ENCODE results near the gene ZNF860.

The ZNF860 gene

GRCh38 chr3:31977736-31978135 lies 3.8 kb upstream of the ZNF860 start:
- no peak for TF ChIP-seq CTCF (IDR thresholded peaks at IDR 0.05; ENCODE audit: insufficient read depth, low read depth, low read length, missing control alignments)
- no peak overlapping the region for H3K4me3 ChIP-seq (ENCODE audit: low read length)
- no peak for DNase-seq (ENCODE audit: low read depth)

- no peak for TF ChIP-seq CTCF (IDR thresholded peaks at IDR 0.05; ENCODE audit: insufficient read depth, low read depth, low read length, missing control alignments)
- no peak overlapping the region for H3K4me3 ChIP-seq (ENCODE audit: low read length)
- DNase-seq (ENCODE audit: low read depth) = peak; percentile 74
Observed at GRCh38 chr3:31978553-31978952, 3.0 kb upstream of the ZNF860 start.

- no peak for TF ChIP-seq CTCF (IDR thresholded peaks at IDR 0.05; ENCODE audit: insufficient read depth, low read depth, low read length, missing control alignments)
- H3K4me3 ChIP-seq (ENCODE audit: low read length) = peak overlapping the region; percentile 35
- DNase-seq (ENCODE audit: low read depth) = peak; percentile 50
Observed at GRCh38 chr3:31979001-31979697, 2.4 kb upstream of the ZNF860 start.

GRCh38 chr3:31980530-31981205 lies 882 bp upstream of the ZNF860 start:
- TF ChIP-seq CTCF (IDR thresholded peaks at IDR 0.05; ENCODE audit: insufficient read depth, low read depth, low read length, missing control alignments) = peak; percentile 11
- H3K4me3 ChIP-seq (ENCODE audit: low read length) = peak overlapping the region; percentile 77
- peak; percentile 86 for DNase-seq (ENCODE audit: low read depth)

DNA sequence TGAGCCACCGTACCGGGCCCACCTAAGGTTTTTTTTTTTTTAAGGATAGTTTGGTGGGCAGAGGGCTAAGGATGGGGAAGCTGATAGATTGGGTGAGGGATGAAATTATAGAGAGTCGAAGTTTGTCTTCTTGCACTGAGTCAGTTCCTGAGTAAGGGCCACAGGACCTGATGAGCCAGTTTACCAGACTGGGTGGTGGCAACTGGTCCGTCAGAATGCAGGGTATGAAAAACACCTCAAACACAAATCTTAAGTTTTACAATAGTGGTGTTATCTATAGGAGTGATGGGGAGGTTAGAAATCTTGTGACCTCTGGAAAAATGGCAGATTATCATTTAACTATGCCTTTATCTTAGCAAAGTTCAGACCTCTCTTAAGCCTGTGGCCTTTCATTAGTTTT lies 2.8 kb downstream of the ZNF860 start:
- H3K4me3 ChIP-seq (ENCODE audit: low read length) = no peak overlapping the region
- DNase-seq (ENCODE audit: low read depth) = peak; percentile 62
- no peak for TF ChIP-seq CTCF (IDR thresholded peaks at IDR 0.05; ENCODE audit: insufficient read depth, low read depth, low read length, missing control alignments)

DNA sequence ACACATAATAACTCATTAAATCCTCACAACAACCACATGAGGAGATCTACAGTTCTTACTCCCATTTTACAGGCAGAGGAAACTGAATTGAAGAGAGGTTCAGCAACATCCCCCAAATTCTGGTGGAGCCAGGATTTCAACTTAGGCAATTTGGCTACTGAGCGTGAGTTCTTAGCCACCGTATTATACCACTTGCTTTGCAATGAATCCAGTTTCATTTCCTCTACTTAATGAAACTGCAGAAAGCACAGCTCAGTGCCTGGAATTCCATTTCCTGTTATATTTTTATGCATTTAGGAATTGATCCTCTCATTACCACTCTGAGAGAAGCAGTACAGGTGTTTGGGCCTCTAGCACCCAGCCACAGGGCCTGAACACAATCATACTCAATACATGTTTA lies 4.3 kb downstream of the ZNF860 start:
- no peak for TF ChIP-seq CTCF (IDR thresholded peaks at IDR 0.05; ENCODE audit: insufficient read depth, low read depth, low read length, missing control alignments)
- no peak overlapping the region for H3K4me3 ChIP-seq (ENCODE audit: low read length)
- no peak for DNase-seq (ENCODE audit: low read depth)
